Activated B cell treated with CpG ODN at 0.5 μM for 24 hours (primary cell): ENCODE measurements around the gene ARHGAP12. TPM values are rescaled to one million over a fixed set of nuclear protein-coding genes. Genes with fewer than 3 reads are reported as not detected.

Experiments
- ATAC-seq: fragments of 200-7000 bp; cut with Tn5 transposase; one replicate; pipeline ENCODE4 v1.10.0; 2021; ENCODE audit warnings: low read depth, mild to moderate bottlenecking, moderate library complexity
- CTCF ChIA-PET: fragments of 350-600 bp; sonication (Branson Sonifier 250); formaldehyde crosslinking; loops from one replicate; lab custom pipeline; 2021; ENCODE audit warnings: antibody characterized with exemption; lab: Charles Lee
- POLR2A ChIA-PET: fragments of 350-600 bp; sonication (Branson Sonifier 250); formaldehyde crosslinking; loops from one replicate; lab custom pipeline; 2021; ENCODE audit warnings: antibody characterized with exemption; lab: Charles Lee
- DNase-seq: peaks from one replicate; pipeline ENCODE4 v3.0.0; 2022
- H3K27ac Mint-ChIP-seq: one replicate; pipeline ENCODE4 v1.8.0; 2020; ENCODE audit warnings: mixed read lengths
- H3K27me3 Mint-ChIP-seq: one replicate; pipeline ENCODE4 v1.8.0; 2021; ENCODE audit warnings: mixed read lengths
- H3K36me3 Mint-ChIP-seq: one replicate; pipeline ENCODE4 v1.8.0; 2021; ENCODE audit warnings: low read depth, mixed read lengths
- H3K4me1 Mint-ChIP-seq: one replicate; pipeline ENCODE4 v1.8.0; 2021; ENCODE audit warnings: mixed read lengths
- H3K4me3 Mint-ChIP-seq: one replicate; pipeline ENCODE4 v1.8.0; 2020; ENCODE audit warnings: mild to moderate bottlenecking, mixed read lengths
- H3K9me3 Mint-ChIP-seq: one replicate; pipeline ENCODE4 v1.8.0; 2020; ENCODE audit warnings: mixed read lengths
- intact Hi-C: fragments of 100-400 bp; cut with micrococcal nuclease; formaldehyde crosslinking; loops from one replicate; pipeline ENCODE4 v1.15.1; 2024
- total RNA-seq: library from RNA; stranded (reverse); gene quantifications from 2 replicates; pipeline ENCODE4 v1.2.3, GENCODE V29; 2022
- TF ChIP-seq, protein P1 (sequence below): fragments of 200-600 bp; IDR thresholded peaks from one replicate; pipeline ENCODE4 v1.8.0; 2022; ENCODE audit warnings: antibody characterized with exemption, mild to moderate bottlenecking

The ARHGAP12 gene
- total RNA-seq, 1 donor from 2014 or later, result 23.2 TPM

- H3K9me3 Mint-ChIP-seq, result no peaks in the 10 kb centered on the region
- no peak overlapping the region for H3K27ac Mint-ChIP-seq
- TF ChIP-seq, protein P1, sequence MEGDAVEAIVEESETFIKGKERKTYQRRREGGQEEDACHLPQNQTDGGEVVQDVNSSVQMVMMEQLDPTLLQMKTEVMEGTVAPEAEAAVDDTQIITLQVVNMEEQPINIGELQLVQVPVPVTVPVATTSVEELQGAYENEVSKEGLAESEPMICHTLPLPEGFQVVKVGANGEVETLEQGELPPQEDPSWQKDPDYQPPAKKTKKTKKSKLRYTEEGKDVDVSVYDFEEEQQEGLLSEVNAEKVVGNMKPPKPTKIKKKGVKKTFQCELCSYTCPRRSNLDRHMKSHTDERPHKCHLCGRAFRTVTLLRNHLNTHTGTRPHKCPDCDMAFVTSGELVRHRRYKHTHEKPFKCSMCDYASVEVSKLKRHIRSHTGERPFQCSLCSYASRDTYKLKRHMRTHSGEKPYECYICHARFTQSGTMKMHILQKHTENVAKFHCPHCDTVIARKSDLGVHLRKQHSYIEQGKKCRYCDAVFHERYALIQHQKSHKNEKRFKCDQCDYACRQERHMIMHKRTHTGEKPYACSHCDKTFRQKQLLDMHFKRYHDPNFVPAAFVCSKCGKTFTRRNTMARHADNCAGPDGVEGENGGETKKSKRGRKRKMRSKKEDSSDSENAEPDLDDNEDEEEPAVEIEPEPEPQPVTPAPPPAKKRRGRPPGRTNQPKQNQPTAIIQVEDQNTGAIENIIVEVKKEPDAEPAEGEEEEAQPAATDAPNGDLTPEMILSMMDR, result no peak
- ChIA-PET CTCF (interaction anchor here (1.3 kb wide), 1 partner anchor 10 kb away, joined by 4 read pairs; no protein-coding TSS in a partner anchor), POLR2A (no interaction called here)
- H3K36me3 Mint-ChIP-seq, result no peaks in the 10 kb centered on the region
- H3K27me3 Mint-ChIP-seq, result no peaks in the 10 kb centered on the region
- no peak for DNase-seq
- H3K4me1 Mint-ChIP-seq, result no peaks in the 10 kb centered on the region
- intact Hi-C loops, result no loop called here
- H3K4me3 Mint-ChIP-seq, result no peak overlapping the region
- no peak for ATAC-seq
Measured at GRCh38 chr10:31774299-31774900, 154.2 kb downstream of the ARHGAP12 start.

DNA sequence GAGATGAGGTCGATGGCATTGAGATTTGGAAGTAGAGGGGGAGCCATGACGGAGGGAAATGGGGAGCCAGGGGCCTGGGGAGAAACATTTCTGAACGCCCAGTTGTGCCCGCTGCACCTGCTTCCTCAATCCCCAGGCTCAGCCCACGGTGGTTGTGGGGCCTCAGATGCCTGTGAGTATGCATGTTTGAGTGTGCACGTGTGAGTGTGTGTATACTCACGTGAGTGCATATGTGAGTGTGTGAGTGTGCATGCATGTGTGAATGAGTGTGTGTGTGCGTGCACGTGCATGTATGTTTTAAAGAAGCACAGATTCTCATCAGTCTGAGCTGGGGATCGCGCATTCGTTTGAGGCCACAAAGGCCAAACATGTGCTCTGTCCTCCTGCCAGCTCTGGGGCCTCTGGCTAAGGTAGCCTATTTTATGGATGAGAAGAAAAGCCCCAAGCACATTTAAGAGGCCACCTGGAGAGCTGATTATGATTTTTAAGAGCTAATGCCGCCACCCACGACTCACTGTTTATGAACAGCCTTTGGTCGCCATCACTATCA, 154.8 kb downstream of the ARHGAP12 start:
- Mint-ChIP-seq H3K36me3 (no peaks in the 10 kb centered on the region), H3K27me3 (no peaks in the 10 kb centered on the region), H3K4me3 (no peak overlapping the region), H3K27ac (no peak overlapping the region), H3K4me1 (no peaks in the 10 kb centered on the region), H3K9me3 (no peaks in the 10 kb centered on the region)
- intact Hi-C loops, result no loop called here
- CTCF ChIA-PET, result interaction anchor here (1.3 kb wide), 1 partner anchor 10 kb away, joined by 4 read pairs; no protein-coding TSS in a partner anchor
- no peak for DNase-seq
- POLR2A ChIA-PET, result no interaction called here
- TF ChIP-seq, protein P1, result no peak
- no peak for ATAC-seq

DNA sequence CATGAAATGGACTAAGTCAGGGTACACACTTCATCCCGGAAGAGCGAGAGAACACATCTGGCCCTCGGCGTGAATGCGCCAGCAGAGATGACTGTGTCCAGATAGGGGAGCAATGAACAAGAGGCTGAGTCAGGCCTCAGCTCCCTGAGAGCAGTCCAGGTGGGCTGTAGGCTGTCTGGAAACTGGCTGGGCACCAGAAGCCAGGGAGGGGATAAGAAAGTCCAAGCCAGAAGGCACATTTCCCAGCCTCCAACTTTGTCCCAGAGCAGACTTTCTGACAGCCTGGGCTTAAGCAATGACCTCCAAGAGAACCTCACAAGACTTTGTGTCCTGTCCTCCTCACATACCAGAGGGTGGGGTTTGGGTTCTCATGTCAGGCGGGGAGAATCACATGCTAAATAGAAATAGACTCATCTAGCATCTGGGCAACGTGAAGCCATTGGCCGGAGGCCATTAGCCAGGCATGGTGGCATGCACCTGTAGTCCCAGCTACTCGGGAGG, 157.2 kb downstream of the ARHGAP12 start:
- H3K4me3 Mint-ChIP-seq, result no peak overlapping the region
- no peaks in the 10 kb centered on the region for H3K36me3 Mint-ChIP-seq
- ChIA-PET CTCF (interaction anchor here (1.5 to 5.6 kb wide), 2 partner anchors 987 to 1084 kb away, joined by 5 to 80 read pairs; no protein-coding TSS in a partner anchor), POLR2A (no interaction called here)
- H3K27ac Mint-ChIP-seq, result no peak overlapping the region
- TF ChIP-seq, protein P1, result no peak
- no peaks in the 10 kb centered on the region for H3K9me3 Mint-ChIP-seq
- no peak for ATAC-seq
- H3K4me1 Mint-ChIP-seq, result no peaks in the 10 kb centered on the region
- no peaks in the 10 kb centered on the region for H3K27me3 Mint-ChIP-seq
- intact Hi-C loops, result no loop called here
- DNase-seq, result no peak

- CTCF ChIA-PET, result interaction anchor here (0.6 to 5.6 kb wide), 18 partner anchors 9 to 1083 kb away, joined by 3 to 80 read pairs (median 4); partner anchors contain the start of gene ZNF438
- H3K4me3 Mint-ChIP-seq, result no peak overlapping the region
- H3K9me3 Mint-ChIP-seq, result no peaks in the 10 kb centered on the region
- no peaks in the 10 kb centered on the region for H3K27me3 Mint-ChIP-seq
- no peak overlapping the region for H3K27ac Mint-ChIP-seq
- H3K4me1 Mint-ChIP-seq, result no peaks in the 10 kb centered on the region
- DNase-seq, result no peak
- TF ChIP-seq, protein P1, result peak; percentile 53
- no peaks in the 10 kb centered on the region for H3K36me3 Mint-ChIP-seq
- POLR2A ChIA-PET, result interaction anchor here (0.7 kb wide), 1 partner anchor 986 kb away, joined by 3 read pairs; no protein-coding TSS in a partner anchor
- peak; percentile 96 for ATAC-seq
- intact Hi-C loops, result loop anchor here (1.0 kb wide), 4 partner anchors 687 to 1083 kb away; no protein-coding TSS in a partner anchor
Measured at GRCh38 chr10:31770307-31770902, 158.2 kb downstream of the ARHGAP12 start.
